Astrocyte (in vitro differentiated cells and primary cell): ENCODE data around the gene LRRTM4. TPM values are rescaled to one million over a fixed set of nuclear protein-coding genes. Genes with fewer than 3 reads are reported as not detected.

Source experiments
- DNase-seq: peaks from one replicate; pipeline ENCODE4 v3.0.0-alpha.2; 2010; ENCODE audit warnings: low read depth
- FAIRE-seq: peaks from 2 replicates; lab custom pipeline; 2011; peaks lifted over from hg19 to GRCh38; lab: Jason Lieb, UNC
- H2AFZ ChIP-seq: 2 replicates; pipeline ENCODE4 v1.6.0; 2012; ENCODE audit warnings: low read depth, low read length, inconsistent platforms
- H3K27ac ChIP-seq: 2 replicates; pipeline ENCODE4 v1.5.1; 2011; ENCODE audit warnings: low read depth, low read length, inconsistent platforms
- H3K27me3 ChIP-seq: 2 replicates; pipeline ENCODE4 v1.6.0; 2011; ENCODE audit warnings: low read length, inconsistent platforms; ENCODE audit not compliant: insufficient read depth
- H3K36me3 ChIP-seq: 2 replicates; pipeline ENCODE4 v1.5.1; 2011; ENCODE audit warnings: low read length, inconsistent platforms; ENCODE audit not compliant: insufficient read depth
- H3K4me1 ChIP-seq: 2 replicates; pipeline ENCODE4 v1.5.1; 2011; ENCODE audit warnings: low read length, inconsistent platforms; ENCODE audit not compliant: insufficient read depth
- H3K4me2 ChIP-seq: 2 replicates; pipeline ENCODE4 v1.6.0; 2012; ENCODE audit warnings: low read length, inconsistent platforms
- H3K4me3 ChIP-seq: 2 replicates; pipeline ENCODE4 v1.5.1; 2011; ENCODE audit warnings: low read depth, mild to moderate bottlenecking, low read length, inconsistent platforms; ENCODE audit not compliant: insufficient read depth
- H3K79me2 ChIP-seq: 2 replicates; pipeline ENCODE4 v1.6.0; 2012; ENCODE audit warnings: mild to moderate bottlenecking, low read length, inconsistent platforms; ENCODE audit not compliant: insufficient read depth
- H3K9ac ChIP-seq: 2 replicates; pipeline ENCODE4 v1.6.0; 2012; ENCODE audit warnings: mild to moderate bottlenecking, low read length, inconsistent platforms
- H3K9me3 ChIP-seq: 2 replicates; pipeline ENCODE4 v1.5.1; 2012; ENCODE audit warnings: low read depth, mild to moderate bottlenecking, low read length, inconsistent platforms; ENCODE audit not compliant: insufficient read depth
- H4K20me1 ChIP-seq: 2 replicates; pipeline ENCODE4 v1.6.0; 2012; ENCODE audit warnings: low read length, inconsistent platforms; ENCODE audit not compliant: insufficient read depth
- H3K27ac Mint-ChIP-seq: one replicate; pipeline ENCODE4 v1.8.0; 2021; ENCODE audit warnings: mild to moderate bottlenecking, mixed read lengths; ENCODE audit not compliant: unreplicated experiment
- H3K27me3 Mint-ChIP-seq: one replicate; pipeline ENCODE4 v1.8.0; 2021; ENCODE audit warnings: low read depth, mixed read lengths; ENCODE audit not compliant: unreplicated experiment
- H3K36me3 Mint-ChIP-seq: one replicate; pipeline ENCODE4 v1.8.0; 2021; ENCODE audit warnings: low read depth, mixed read lengths; ENCODE audit not compliant: unreplicated experiment
- H3K4me1 Mint-ChIP-seq: one replicate; pipeline ENCODE4 v1.8.0; 2021; ENCODE audit warnings: low read depth, mixed read lengths; ENCODE audit not compliant: unreplicated experiment
- H3K4me3 Mint-ChIP-seq: one replicate; pipeline ENCODE4 v1.8.0; 2021; ENCODE audit warnings: mild to moderate bottlenecking, moderate library complexity, mixed read lengths; ENCODE audit not compliant: unreplicated experiment
- H3K9me3 Mint-ChIP-seq: one replicate; pipeline ENCODE4 v1.8.0; 2021; ENCODE audit warnings: mild to moderate bottlenecking, mixed read lengths; ENCODE audit not compliant: unreplicated experiment
- EZH2 ChIP-seq: IDR thresholded peaks from 2 replicates; pipeline ENCODE4 v1.6.1; 2012; ENCODE audit warnings: mild to moderate bottlenecking, low read length, inconsistent platforms; ENCODE audit not compliant: insufficient read depth
- total RNA-seq: library from RNA; stranded (reverse); gene quantifications from 2 replicates; pipeline ENCODE4 v1.2.1, GENCODE V29; 2021
- TF ChIP-seq, protein P1 (sequence below): IDR thresholded peaks from 2 replicates; pipeline ENCODE4 v1.5.1; 2011; ENCODE audit warnings: low read depth, mild to moderate bottlenecking, inconsistent platforms, low read length, moderate library complexity; ENCODE audit not compliant: insufficient read depth

The LRRTM4 gene
- total RNA-seq, 1 donor from 2014 or later = 0.59 TPM

DNA sequence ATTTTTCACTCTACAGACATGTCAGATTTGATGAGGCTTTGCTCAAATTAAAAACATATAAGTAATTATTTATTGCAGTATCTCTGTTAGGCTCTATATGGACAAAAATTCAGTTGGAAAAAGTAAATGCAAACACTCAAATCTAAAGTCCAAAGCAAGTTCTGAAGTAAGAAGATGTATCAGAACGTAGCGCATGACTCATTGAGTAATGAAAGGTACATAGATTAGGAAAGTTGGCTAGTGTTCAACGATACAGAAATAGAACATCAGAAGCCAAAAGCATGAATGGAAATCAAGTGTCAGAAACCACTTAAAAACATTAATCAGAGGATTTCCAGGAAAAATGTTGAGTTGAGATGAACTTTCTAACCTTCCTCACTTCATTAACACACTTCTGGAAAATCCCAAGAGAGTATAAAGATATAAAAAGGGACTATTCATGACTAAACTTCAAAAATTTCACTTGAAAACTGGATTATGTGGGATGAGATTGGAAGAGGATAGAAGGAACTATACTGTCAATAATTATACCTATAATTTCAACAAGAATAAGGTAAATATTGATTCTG, 494.1 kb downstream of the LRRTM4 start:
- Histone ChIP-seq H3K4me2 (no peak overlapping the region), H3K79me2 (no peaks in the 10 kb centered on the region), H3K9ac (no peak overlapping the region), H3K4me3 (no peak overlapping the region), H3K4me1 (no peaks in the 10 kb centered on the region), H3K36me3 (no peaks in the 10 kb centered on the region), H4K20me1 (no peaks in the 10 kb centered on the region), H2AFZ (no peak overlapping the region), H3K27ac (no peak overlapping the region), H3K9me3 (no peaks in the 10 kb centered on the region), H3K27me3 (no peaks in the 10 kb centered on the region)
- Mint-ChIP-seq H3K27ac (no peak overlapping the region), H3K4me3 (no peak overlapping the region), H3K9me3 (no peaks in the 10 kb centered on the region), H3K36me3 (no peaks in the 10 kb centered on the region), H3K27me3 (no peaks in the 10 kb centered on the region), H3K4me1 (no peaks in the 10 kb centered on the region)
- FAIRE-seq = no peak
- DNase-seq = no peak
- TF ChIP-seq, protein P1, sequence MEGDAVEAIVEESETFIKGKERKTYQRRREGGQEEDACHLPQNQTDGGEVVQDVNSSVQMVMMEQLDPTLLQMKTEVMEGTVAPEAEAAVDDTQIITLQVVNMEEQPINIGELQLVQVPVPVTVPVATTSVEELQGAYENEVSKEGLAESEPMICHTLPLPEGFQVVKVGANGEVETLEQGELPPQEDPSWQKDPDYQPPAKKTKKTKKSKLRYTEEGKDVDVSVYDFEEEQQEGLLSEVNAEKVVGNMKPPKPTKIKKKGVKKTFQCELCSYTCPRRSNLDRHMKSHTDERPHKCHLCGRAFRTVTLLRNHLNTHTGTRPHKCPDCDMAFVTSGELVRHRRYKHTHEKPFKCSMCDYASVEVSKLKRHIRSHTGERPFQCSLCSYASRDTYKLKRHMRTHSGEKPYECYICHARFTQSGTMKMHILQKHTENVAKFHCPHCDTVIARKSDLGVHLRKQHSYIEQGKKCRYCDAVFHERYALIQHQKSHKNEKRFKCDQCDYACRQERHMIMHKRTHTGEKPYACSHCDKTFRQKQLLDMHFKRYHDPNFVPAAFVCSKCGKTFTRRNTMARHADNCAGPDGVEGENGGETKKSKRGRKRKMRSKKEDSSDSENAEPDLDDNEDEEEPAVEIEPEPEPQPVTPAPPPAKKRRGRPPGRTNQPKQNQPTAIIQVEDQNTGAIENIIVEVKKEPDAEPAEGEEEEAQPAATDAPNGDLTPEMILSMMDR = no peak
- TF ChIP-seq EZH2 = no peak

DNA sequence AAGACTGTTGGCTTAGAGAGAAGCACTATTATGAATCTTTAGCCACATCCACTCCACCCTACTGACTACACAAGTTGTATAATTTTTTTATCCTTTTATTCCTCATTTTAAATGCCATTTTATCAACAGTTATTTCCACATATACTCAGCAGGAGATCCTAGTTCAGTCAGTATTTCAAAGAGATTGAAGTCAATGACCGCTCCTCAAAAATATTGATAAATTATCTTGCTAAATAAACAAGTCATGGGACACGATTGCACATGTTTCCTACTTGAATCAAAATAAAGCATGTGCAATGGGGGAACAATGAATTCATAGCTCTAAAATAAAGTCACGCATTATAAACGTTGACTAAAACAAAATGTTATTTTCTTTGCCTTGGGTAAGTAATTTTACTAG, 496.5 kb downstream of the LRRTM4 start:
- H3K4me3 Mint-ChIP-seq = no peak overlapping the region
- FAIRE-seq = no peak

DNA sequence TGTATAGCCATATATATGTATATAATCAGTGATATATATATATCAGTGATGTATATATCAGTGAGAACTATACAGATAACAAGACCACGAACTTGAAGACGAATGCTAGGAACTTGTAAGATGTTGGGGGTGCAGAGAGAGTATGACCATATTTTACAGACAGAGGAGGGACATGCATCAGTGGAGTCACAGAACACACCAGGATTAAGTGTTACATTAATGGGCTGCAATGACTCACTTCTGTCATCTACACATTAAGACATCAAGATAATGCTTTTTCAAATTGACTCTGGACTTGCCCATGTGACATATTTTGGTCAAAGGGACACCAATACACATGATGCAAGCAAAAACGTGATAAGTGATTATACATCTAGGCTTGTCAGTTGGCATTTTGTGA, 501.0 kb downstream of the LRRTM4 start:
- Histone ChIP-seq H3K4me2 (no peak overlapping the region), H3K79me2 (no peaks in the 10 kb centered on the region), H3K36me3 (no peaks in the 10 kb centered on the region), H3K4me3 (no peak overlapping the region), H3K9ac (no peak overlapping the region), H4K20me1 (no peaks in the 10 kb centered on the region), H2AFZ (no peak overlapping the region), H3K4me1 (no peaks in the 10 kb centered on the region), H3K9me3 (no peaks in the 10 kb centered on the region), H3K27me3 (no peaks in the 10 kb centered on the region), H3K27ac (no peak overlapping the region)
- FAIRE-seq (no peak), DNase-seq (no peak)
- TF ChIP-seq, protein P1 = no peak
- TF ChIP-seq EZH2 = no peak
- H3K27me3 Mint-ChIP-seq = no peaks in the 10 kb centered on the region
- no peak overlapping the region for H3K4me3 Mint-ChIP-seq
- no peaks in the 10 kb centered on the region for H3K4me1 Mint-ChIP-seq
- H3K36me3 Mint-ChIP-seq = no peaks in the 10 kb centered on the region
- no peak overlapping the region for H3K27ac Mint-ChIP-seq
- peaks cover 7% of the 10 kb centered on the region for H3K9me3 Mint-ChIP-seq

More for the DNA sequence above, 496.5 kb downstream of the LRRTM4 start:
- H3K9me3 Mint-ChIP-seq = peaks cover 7% of the 10 kb centered on the region
- H3K27ac ChIP-seq = no peak overlapping the region
- no peak overlapping the region for H2AFZ ChIP-seq
- no peak for DNase-seq
- H3K9me3 ChIP-seq = no peaks in the 10 kb centered on the region
- no peak overlapping the region for H3K9ac ChIP-seq
- H3K27me3 Mint-ChIP-seq = no peaks in the 10 kb centered on the region
- no peak overlapping the region for H3K27ac Mint-ChIP-seq
- no peak overlapping the region for H3K4me3 ChIP-seq
- H3K79me2 ChIP-seq = no peaks in the 10 kb centered on the region
- no peaks in the 10 kb centered on the region for H3K27me3 ChIP-seq
- H3K36me3 ChIP-seq = no peaks in the 10 kb centered on the region
- no peak overlapping the region for H3K4me2 ChIP-seq
- no peaks in the 10 kb centered on the region for H3K36me3 Mint-ChIP-seq
- no peaks in the 10 kb centered on the region for H4K20me1 ChIP-seq
- TF ChIP-seq, protein P1 = no peak
- TF ChIP-seq EZH2 = no peak
- no peaks in the 10 kb centered on the region for H3K4me1 ChIP-seq
- no peaks in the 10 kb centered on the region for H3K4me1 Mint-ChIP-seq
